GM23248 (cell line): Measurements from ENCODE around the gene ZNF454.

Experiments
- EZH2 ChIP-seq: fragments of 200-600 bp; sonication (generic); IDR thresholded peaks from 2 replicates; pipeline ENCODE4 v1.6.1; 2018; ENCODE audit warnings: antibody characterized with exemption, mild to moderate bottlenecking; ENCODE audit not compliant: insufficient read depth, poor library complexity, severe bottlenecking
- EZH2phosphoT487 ChIP-seq: fragments of 200-600 bp; sonication (generic); IDR thresholded peaks from 2 replicates; pipeline ENCODE4 v1.6.1; 2018; ENCODE audit warnings: antibody characterized with exemption, moderate library complexity, mild to moderate bottlenecking, low read depth; ENCODE audit not compliant: insufficient read depth

GRCh38 chr5:179008667-179009066 lies 67.7 kb downstream of the ZNF454 start:
- TF ChIP-seq EZH2 (no peak), EZH2phosphoT487 (no peak)
